Retinal pigment epithelial cell (primary cell): ENCODE data around the gene ETFDH.
"Not testable (repeated sequence)": the region's sequence is repeated elsewhere in the genome, so short reads cannot be mapped to it uniquely, and the experiment has no call there.

Source experiments
- DNase-seq: peaks from one replicate; pipeline ENCODE4 v3.0.0-alpha.2; 2010; ENCODE audit warnings: low read depth
- H3K4me3 ChIP-seq: 2 replicates; pipeline ENCODE4 v1.5.1; 2011; ENCODE audit warnings: mild to moderate bottlenecking, low read length, control low read depth, moderate library complexity
- TF ChIP-seq, protein P1 (sequence below): conservative IDR thresholded peaks from 2 replicates; pipeline ENCODE4 v1.5.1; 2011; ENCODE audit warnings: low read depth, low read length, control low read depth, inconsistent platforms

The ETFDH gene

DNA sequence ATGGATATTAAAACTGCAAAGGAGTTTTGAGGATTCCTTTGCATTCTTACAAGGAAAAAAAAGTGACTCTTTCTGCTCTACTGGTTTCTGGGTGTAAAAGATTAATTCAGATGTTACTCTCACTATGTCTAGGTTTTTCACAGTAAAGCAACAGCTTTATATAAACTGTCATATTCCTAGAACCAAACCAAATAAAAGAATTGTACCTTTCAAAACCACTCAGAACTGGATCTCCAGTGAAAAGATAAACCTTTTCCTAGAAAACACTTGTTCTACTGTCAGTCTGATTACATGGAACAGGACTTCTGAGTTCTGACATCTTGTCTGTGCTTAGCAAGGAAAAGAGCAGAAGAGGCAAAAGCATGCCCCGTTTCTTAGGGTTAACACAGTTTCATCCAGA lies 56.1 kb downstream of the ETFDH start:
- TF ChIP-seq, protein P1, sequence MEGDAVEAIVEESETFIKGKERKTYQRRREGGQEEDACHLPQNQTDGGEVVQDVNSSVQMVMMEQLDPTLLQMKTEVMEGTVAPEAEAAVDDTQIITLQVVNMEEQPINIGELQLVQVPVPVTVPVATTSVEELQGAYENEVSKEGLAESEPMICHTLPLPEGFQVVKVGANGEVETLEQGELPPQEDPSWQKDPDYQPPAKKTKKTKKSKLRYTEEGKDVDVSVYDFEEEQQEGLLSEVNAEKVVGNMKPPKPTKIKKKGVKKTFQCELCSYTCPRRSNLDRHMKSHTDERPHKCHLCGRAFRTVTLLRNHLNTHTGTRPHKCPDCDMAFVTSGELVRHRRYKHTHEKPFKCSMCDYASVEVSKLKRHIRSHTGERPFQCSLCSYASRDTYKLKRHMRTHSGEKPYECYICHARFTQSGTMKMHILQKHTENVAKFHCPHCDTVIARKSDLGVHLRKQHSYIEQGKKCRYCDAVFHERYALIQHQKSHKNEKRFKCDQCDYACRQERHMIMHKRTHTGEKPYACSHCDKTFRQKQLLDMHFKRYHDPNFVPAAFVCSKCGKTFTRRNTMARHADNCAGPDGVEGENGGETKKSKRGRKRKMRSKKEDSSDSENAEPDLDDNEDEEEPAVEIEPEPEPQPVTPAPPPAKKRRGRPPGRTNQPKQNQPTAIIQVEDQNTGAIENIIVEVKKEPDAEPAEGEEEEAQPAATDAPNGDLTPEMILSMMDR = no peak
- no peak overlapping the region for H3K4me3 ChIP-seq
- no peak for DNase-seq

DNA sequence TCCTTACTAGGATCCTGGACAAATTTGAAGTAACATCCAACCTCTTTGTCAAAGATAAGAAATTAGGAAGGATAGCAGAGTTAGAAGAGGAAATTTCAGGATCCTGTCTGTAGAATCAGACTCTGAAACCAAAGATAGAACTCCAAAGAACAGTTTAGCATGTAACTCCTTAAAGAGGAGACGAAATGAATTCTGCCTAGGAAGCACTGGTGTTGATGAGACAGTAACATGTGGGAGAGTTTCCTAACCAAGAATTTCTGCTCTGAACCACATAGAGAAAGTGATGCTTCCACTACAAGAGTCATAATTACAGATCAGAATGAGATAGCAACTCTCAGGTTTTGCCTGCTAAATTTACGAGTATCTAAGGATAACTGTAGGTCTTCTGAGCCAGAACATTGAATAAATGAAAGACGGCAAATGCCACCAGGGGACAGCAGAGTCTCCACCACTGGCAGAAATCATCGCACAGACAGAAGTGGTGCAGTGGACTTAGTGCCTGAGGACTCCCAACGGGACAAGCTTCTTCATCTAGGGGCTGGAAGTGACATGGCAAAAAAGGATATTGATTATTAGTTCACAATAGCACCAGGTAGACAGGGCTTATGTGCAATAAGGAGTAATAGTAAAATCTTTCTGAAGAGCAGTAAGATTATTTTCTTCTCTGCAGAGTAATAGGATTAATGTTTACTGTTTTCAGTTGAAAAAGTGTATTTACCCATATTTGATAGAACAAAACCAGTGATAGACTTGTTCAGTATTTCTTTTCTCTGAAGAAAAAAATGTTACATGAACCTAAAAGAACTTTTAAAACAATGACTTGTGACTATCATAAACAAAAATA lies 57.8 kb downstream of the ETFDH start:
- H3K4me3 ChIP-seq = no peak overlapping the region
- DNase-seq = peak; percentile 34
- TF ChIP-seq, protein P1 = peak; percentile 95

DNA sequence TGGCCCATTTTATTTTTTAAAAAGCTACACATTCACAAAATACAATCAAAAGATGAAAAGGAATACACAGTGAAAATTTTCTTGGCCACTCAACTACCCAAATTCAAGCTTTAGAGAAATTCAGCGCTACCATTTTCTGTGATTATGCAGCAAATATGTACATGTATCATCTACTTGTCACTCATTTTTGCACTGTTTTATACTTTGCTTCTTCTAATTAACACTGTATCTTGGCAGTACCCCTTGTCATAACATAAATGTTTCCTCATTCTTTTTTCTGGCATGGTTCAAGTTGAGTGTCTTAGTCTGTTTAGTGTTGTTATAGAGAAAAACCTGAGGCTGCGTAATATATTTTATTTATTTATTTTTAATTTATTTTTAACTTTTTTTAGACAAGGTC lies 66.8 kb downstream of the ETFDH start:
- no peak for DNase-seq
- TF ChIP-seq, protein P1 = no peak

DNA sequence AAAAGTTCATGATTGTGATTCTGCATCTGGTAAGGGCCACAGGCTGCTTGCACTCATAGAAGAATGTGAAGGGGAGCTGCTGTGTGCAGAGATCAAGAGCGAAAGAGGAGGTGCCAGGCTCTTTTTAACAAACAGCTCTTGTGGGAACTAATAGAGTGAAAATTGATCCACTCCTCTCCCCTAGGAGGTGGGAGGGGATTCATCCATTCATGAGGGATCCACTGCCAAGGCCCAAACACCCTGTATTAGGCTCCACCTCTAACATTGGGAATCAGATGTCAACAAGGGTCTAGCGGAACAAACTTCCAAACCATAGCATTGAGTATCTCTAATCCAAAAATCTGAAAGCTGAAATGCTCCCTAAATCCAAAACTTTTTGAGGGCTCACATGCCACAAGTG lies 67.5 kb downstream of the ETFDH start:
- TF ChIP-seq, protein P1 = no peak
- no peak for DNase-seq
- no peak overlapping the region for H3K4me3 ChIP-seq

More for the DNA sequence above, 66.8 kb downstream of the ETFDH start:
- H3K4me3 ChIP-seq = no peak overlapping the region

DNA sequence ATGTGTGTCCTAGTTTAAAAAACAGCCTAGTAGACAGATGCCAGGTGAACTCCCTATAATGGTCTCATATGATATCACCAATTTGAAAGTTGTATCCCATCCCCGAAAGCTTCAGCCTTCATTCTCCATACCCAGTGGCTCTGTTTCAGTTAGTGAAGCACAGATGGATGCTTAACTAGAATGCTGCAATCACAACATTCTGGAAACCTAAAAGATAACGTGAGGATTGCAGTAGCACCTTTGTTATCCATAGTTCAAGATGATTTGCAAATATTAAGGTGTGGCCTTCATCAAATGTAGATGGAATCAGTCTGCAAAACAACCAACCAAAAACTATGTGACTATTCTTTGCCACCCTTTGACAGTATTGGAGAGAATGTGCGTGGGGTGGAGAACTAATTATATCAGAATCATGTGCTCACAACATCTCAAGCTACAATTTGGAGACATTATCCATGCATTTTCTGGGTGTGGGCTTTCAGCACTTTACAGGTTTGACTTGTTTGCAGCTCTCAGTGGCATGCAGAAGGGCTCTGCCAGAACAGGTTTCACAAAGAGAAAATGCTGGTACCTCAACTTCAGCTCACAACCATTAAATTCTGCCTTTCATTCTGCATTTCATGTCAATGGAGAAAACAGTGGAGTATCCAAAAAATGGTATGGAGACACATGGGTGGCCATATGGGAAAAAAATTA lies 69.4 kb downstream of the ETFDH start:
- H3K4me3 ChIP-seq = no peak overlapping the region
- TF ChIP-seq, protein P1 = no peak
- no peak for DNase-seq

DNA sequence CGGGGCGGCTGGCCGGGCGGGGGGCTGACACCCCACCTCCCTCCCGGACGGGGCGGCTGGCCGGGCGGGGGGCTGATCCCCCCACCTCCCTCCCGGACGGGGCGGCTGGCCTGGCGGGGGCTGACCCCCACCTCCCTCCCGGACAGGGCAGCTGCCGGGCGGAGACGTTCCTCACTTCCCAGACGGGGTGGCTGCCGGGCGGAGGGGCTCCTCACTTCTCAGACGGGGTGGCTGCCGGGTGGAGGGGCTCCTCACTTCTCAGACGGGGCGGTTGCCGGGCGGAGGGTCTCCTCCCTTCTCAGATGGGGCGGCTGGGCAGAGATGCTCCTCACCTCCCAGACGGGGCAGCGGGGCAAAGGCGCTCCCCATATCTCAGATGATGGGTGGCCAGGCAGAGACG lies 74.4 kb downstream of the ETFDH start:
- not testable (repeated sequence) for DNase-seq, H3K4me3 ChIP-seq

DNA sequence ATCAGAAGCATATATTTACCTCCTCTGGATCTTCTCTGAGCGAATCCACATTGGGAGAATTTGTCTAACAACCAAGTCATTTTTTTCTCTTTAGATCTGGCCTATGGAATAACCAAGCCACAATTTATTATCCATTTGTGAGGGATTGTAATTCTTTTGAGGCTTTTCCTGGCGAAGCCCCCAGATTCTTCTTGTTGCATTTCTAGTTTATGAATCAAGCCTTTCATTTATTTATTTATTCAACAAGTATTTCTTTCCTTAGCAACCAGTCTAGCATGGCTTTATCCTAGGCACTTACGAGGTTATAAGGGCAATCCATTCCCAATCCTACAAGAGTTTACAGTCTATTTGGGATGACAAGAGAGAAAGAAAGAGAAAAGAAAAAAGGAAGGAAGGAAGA lies 78.3 kb downstream of the ETFDH start:
- DNase-seq = peak; percentile 78
- TF ChIP-seq, protein P1 = no peak
- H3K4me3 ChIP-seq = no peak overlapping the region
